Breast epithelium (tissue), 3 donors: Measurements from ENCODE around the gene KRTAP5-3.

Experiments used
- POLR2A ChIP-seq: fragments of 450-650 bp; IDR thresholded peaks from one replicate; pipeline ENCODE4 v1.6.1; 2016; ENCODE audit warnings: antibody characterized with exemption, mild to moderate bottlenecking, moderate library complexity
- POLR2AphosphoS5 ChIP-seq, 3 donors: sonication (generic); formaldehyde crosslinking; IDR thresholded peaks; one replicate each; pipeline ENCODE4 v1.6.1; 2017; ENCODE audit warnings: antibody characterized with exemption in 3 of 3

DNA sequence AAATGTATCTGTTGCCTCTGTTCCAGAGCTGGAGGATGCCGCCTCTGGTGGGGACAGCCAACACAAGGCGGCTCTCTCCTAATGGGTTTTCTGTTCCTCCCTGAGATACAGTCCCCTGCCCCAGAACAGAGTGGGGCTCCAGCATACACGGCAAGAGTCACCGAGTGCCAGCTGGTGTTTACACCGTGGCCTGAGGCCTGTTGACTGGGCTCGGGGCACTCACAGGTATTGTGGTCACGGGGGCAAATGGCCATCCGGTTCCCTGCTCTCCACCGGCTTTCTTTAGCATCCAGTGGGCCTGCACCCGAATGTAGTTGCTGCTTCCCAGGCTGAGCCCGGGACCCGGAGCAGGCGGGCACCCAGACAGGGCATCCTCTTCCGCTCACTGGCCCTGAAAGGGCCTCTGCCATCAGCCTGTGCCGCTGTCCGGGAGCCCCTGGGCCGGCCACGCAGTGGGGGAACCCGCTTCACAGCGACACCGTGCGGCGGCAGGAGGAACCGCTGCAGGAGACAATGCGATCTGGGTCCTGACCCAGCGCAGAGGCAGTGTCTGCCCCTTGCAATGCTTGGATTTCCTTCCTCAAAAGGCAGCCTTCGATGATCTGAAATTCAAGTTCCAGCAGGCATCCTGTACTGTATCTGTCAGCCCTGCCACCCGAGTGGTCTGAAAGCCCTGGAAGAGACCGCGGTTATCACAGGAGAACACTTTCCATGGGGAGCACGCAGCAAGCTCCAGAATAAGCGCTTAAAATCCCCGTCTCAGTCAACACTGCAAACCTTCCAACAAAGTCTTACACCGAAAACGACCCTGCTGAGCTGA, 20.5 kb upstream of the KRTAP5-3 start:
- TF ChIP-seq POLR2AphosphoS5 (IDR thresholded peaks at IDR 0.05), result no peak
- no peak for TF ChIP-seq POLR2A
